Measurements from ENCODE around the gene RFX8. TPM values are rescaled to one million over a fixed set of nuclear protein-coding genes. Genes with fewer than 3 reads are reported as not detected.

The RFX8 gene
- polyA plus RNA-seq, 6 donors from 2014 or later: not detected

DNA sequence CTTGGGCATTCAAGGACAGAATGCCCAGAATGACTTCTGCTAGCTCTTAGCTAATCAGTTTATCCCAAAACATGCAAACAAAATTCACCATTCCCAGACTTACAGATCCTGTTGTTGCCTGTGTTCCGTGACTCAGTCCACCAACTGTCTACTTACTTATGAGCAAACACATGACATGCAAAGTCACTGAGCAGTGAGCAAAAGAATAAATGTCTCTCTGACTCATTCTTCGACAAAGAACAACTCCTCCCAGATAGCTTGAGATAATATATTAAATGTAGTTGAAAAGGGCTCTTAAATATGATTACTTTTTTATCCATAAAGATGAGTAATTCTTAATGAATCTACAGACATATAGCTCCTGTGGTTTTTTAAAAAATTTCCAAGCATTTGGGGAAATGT, 78.6 kb downstream of the RFX8 start:
- peaks cover 25 to 26% (median 26%) of the 10 kb centered on the region in 3 donors for H3K4me1 Mint-ChIP-seq
- ATAC-seq (ENCODE audit: low read depth in 2 of 2) (no peak), DNase-seq (no peak)
- H3K36me3 Mint-ChIP-seq: no peaks in the 10 kb centered on the region
- peaks cover 0 to 2% (median 0%) of the 10 kb centered on the region in 7 donors for H3K9me3 Mint-ChIP-seq
- peaks cover 11 to 27% (median 16%) of the 10 kb centered on the region in 3 donors for H3K27me3 Mint-ChIP-seq
- no peak overlapping the region for H3K4me3 Mint-ChIP-seq
- no peak overlapping the region for H3K27ac Mint-ChIP-seq

DNA sequence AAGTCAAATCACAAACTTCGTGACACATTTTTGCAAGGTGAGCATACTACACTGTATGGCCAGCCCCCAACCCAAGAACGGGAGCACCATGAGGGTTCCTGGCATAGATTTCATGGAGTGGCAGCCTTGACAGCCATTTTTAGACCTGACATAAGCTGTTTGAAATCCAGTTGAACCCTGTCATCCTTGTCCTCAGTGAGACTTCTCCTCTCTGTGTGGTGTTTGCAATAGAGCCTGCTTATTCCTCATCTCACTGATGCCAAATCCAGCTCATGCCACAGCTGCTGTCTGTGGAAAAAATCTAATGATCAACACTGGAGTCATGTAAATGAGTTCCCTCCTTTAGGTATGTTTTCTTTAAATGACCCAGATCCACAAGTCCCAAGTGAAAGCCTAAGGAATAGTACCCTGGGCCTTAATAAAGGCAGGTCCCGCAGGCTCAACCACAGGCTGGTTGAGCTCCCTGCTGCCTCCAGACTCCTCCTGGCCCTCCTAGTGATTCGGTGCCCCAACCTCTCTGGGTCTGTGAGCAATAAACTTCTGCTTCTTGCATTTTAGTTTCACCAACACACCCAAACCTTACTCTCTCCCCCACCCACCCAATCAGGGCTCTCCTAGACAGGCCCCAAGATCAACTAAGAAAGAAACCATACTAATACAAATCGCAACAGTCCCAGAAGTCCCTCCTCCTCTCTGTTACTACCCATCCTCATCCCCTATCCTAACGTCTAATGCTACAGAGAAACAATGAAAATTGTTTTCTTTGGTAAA, 79.2 kb downstream of the RFX8 start:
- Mint-ChIP-seq H3K27ac (no peak overlapping the region), H3K4me3 (no peak overlapping the region), H3K9me3 (peaks cover 0 to 2% (median 0%) of the 10 kb centered on the region in 7 donors), H3K4me1 (peaks cover 19 to 21% (median 20%) of the 10 kb centered on the region in 3 donors), H3K36me3 (no peaks in the 10 kb centered on the region), H3K27me3 (peaks cover 11 to 29% (median 17%) of the 10 kb centered on the region in 3 donors)
- no peak for ATAC-seq (ENCODE audit: low read depth in 2 of 2)
- DNase-seq: no peak

DNA sequence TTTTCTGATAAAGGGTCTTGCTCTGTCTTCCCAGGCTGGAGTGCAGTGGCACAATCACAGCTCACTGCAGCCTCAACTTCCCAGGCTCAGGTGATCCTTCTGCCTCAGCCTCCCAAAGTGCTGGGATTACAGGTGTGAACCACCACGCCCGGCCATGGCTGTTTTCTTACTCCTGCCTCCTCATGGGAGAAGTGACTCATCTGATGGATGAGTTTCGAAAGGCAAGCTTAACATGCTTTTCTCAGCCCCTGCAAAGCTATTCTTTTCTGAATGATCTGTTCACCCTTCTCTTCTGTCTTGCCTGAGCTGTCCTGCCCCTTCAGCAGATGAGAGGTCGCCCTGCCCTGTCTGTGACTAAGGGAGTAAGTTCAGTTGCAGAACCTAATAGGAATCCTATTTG, 86.7 kb downstream of the RFX8 start:
- Mint-ChIP-seq H3K27me3 (peaks cover 61 to 78% (median 70%) of the 10 kb centered on the region in 3 donors), H3K4me3 (peak overlapping the region in 6 of 8 donors; percentile 58 to 77 (median 68)), H3K9me3 (peaks cover 0 to 2% (median 0%) of the 10 kb centered on the region in 7 donors), H3K27ac (no peak overlapping the region), H3K36me3 (peaks cover 0 to 6% of the 10 kb centered on the region in 2 donors), H3K4me1 (peaks cover 4 to 16% (median 6%) of the 10 kb centered on the region in 3 donors)
- ATAC-seq (ENCODE audit: low read depth in 2 of 2) (no peak), DNase-seq (no peak)

DNA sequence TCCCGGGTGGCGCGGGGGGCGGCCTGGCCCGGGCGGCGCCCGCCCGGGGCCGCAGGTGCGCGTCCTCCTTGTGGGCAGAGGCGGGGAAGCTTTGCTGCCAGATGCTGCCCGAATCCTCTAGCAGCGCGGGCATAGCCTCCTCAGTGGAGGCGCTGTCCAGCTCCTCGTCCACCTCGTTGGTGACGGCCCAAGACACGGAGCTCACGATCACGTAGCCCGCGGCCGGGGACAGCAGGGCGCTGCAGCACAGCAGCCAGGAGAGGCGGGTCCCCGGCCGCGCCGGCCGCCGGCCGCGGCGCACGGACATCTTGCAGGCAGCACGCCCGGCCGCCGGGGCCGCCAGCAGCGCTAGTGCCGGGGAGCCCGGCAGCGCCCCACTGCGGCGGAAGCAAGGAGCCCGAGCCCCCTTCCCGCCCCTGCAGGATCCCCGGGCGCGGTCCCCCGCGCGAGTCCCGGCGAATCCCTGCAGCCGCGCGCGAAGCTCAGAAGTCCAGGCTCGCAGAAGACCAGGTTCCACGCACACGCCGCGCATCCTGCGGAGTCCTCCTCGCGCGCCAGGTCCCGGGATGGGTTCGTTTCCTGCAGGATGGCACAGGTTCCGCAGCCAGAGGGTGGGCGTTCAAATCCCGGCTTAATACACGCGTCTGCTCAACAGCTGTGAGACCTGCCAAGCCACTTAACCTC, 87.6 kb downstream of the RFX8 start, which contains the start of gene CREG2:
Gene CREG2, minus strand, starts transcription at position 353 of the 684 bp plus-strand sequence. Its CDS starts 46 bp downstream, at position 307.
- peaks cover 0 to under 1% (median 0%) of the 10 kb centered on the region in 7 donors for H3K9me3 Mint-ChIP-seq
- DNase-seq: peak; percentile 43
- peak; percentile 89 to 94 for ATAC-seq (ENCODE audit: low read depth in 2 of 2)
- peaks cover 63 to 81% (median 75%) of the 10 kb centered on the region in 3 donors for H3K27me3 Mint-ChIP-seq
- no peak within 1 kb of the TSS for H3K27ac Mint-ChIP-seq
- H3K36me3 Mint-ChIP-seq: peaks cover 0 to 6% of the 10 kb centered on the region in 2 donors
- H3K4me1 Mint-ChIP-seq: peaks cover 4 to 16% (median 6%) of the 10 kb centered on the region in 3 donors
- peak within 1 kb of the TSS; percentile 60 to 86 (median 76) for H3K4me3 Mint-ChIP-seq

DNA sequence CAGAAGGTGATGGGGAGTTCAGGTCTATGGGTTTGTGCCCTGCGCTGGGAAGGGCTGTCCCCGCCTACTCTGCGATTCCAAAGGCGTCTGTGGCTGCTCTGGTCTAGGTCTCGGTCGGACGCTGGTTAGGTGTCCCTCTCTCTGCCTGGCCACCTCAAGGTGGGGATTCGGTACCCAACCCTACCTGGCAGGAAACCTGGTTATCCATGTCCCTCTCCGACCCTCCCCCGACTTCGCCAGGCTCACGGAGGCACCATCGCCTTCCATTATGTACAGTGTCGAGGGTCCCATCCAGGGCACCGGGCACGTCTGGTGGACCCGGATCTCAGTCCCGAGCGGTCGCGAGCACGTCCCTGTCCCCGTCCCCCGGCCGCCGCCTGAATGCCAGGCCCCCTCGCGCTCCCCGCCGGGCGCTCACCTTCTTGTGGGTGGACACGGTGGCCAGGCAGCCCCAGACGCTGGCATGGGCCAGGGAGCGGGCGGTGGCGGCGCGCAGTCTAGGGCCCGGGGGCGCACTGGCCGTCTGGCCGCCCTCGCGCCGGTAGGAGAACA, 88.2 kb downstream of the RFX8 start:
- Mint-ChIP-seq H3K9me3 (no peaks in the 10 kb centered on the region), H3K27ac (no peak overlapping the region), H3K27me3 (peaks cover 57 to 78% (median 74%) of the 10 kb centered on the region in 3 donors), H3K4me3 (peak overlapping the region; percentile 26 to 77 (median 60)), H3K36me3 (peaks cover 0 to 6% of the 10 kb centered on the region in 2 donors), H3K4me1 (peaks cover 4 to 16% (median 6%) of the 10 kb centered on the region in 3 donors)
- ATAC-seq (ENCODE audit: low read depth in 2 of 2) (peak; percentile 15 to 28), DNase-seq (no peak)

DNA sequence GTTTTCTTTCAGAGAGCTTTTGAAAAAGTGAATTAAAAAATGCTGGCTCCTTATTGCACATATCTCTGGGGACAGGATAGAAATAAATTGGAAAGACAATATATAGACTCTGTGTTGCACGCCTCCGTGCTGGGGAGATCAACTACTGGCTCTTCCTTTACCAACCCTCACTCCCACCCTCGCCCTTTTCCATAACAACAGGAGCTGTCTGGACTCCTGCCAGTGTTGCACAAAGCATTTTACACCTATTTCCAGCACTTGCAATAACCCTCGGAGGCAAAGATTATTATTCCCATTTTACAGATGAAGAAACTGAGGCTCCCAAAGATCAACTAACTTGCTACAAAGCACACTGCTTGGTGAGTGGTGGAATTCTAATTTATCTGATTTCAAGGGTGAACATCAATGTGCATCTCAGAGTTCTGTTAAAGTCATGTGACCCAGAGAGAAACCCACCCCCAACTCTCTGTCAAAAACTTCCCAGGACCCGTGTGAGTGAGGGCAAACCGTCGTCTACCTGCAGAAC, 91.8 kb downstream of the RFX8 start:
- ATAC-seq (ENCODE audit: low read depth in 2 of 2): no peak
- no peak overlapping the region for H3K4me3 Mint-ChIP-seq
- no peak for DNase-seq
- peaks cover 4 to 13% (median 6%) of the 10 kb centered on the region in 3 donors for H3K4me1 Mint-ChIP-seq
- peaks cover 40 to 56% (median 54%) of the 10 kb centered on the region in 3 donors for H3K27me3 Mint-ChIP-seq
- H3K36me3 Mint-ChIP-seq: no peaks in the 10 kb centered on the region
- H3K9me3 Mint-ChIP-seq: no peaks in the 10 kb centered on the region
- no peak overlapping the region for H3K27ac Mint-ChIP-seq

DNA sequence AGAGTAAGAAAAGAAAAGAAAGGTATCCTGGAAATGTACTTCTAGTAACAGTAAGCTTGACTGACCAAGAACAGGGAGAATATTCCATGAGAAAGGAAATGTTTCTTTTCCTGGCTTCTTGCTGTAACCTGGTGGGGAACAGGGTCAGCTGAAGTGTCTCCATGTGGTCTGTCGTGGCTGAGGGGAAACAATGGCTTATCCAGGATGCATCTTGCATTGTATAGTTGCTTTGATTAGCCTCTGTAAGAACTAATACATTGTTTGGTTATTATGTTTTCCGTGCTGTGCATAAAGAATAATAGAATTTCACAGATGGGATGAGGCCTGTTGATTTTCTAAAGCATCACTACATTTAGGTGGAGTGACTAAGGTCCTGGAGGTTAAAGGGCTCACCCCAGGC, 92.5 kb downstream of the RFX8 start:
- H3K9me3 Mint-ChIP-seq: no peaks in the 10 kb centered on the region
- H3K27me3 Mint-ChIP-seq: peaks cover 35 to 50% (median 49%) of the 10 kb centered on the region in 3 donors
- DNase-seq (no peak), ATAC-seq (ENCODE audit: low read depth in 2 of 2) (no peak)
- no peak overlapping the region for H3K27ac Mint-ChIP-seq
- H3K4me3 Mint-ChIP-seq: no peak overlapping the region
- no peaks in the 10 kb centered on the region for H3K36me3 Mint-ChIP-seq
- H3K4me1 Mint-ChIP-seq: peaks cover under 1 to 7% (median 6%) of the 10 kb centered on the region in 3 donors

DNA sequence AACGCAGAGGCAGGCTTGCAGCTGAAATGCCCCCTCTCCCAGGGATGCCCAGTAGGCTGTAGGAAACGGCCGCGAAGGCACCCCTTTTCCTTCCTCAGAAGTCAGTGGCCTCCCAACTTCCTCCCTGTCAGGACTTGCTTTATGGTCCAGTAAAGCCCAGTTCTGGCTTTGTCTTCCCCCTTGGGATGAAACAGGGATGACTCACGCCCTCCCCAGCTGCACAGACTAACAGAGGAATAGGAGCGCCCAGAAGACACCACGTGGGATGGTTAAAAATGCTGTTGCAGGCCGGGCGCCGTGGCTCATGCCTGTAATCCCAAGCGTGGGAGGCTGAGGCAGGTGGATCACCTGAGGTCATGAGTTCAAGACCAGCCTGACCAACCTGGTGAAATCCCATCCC, 94.5 kb downstream of the RFX8 start:
- no peak for DNase-seq
- Mint-ChIP-seq H3K9me3 (no peaks in the 10 kb centered on the region), H3K4me1 (no peaks in the 10 kb centered on the region), H3K36me3 (no peaks in the 10 kb centered on the region), H3K27ac (no peak overlapping the region), H3K4me3 (no peak overlapping the region), H3K27me3 (peaks cover 21 to 36% (median 34%) of the 10 kb centered on the region in 3 donors)
- ATAC-seq (ENCODE audit: low read depth in 2 of 2): no peak

DNA sequence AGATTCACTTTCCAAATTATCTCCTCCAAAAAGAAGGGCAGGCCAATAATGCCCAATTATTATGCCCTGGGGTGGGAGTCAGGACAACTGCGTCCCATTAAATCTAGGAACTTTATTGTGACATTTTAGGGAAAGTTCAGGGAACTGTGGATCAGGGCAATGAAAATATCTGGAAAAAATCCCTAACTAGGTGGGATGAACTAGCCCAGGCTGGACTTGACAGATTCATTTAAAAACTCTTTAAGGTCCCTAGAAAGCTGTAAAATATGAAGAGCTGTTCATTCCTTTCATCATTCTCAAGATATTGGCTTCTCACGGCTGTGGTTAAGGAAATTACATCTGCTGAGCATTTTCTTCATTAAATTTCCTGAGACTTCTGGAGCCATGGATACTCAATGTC, 95.8 kb downstream of the RFX8 start:
- ATAC-seq (ENCODE audit: low read depth in 2 of 2): no peak
- no peaks in the 10 kb centered on the region for H3K4me1 Mint-ChIP-seq
- peaks cover 11 to 23% (median 21%) of the 10 kb centered on the region in 3 donors for H3K27me3 Mint-ChIP-seq
- H3K27ac Mint-ChIP-seq: no peak overlapping the region
- H3K9me3 Mint-ChIP-seq: peaks cover 0 to 1% (median 0%) of the 10 kb centered on the region in 7 donors
- no peak for DNase-seq
- no peak overlapping the region for H3K4me3 Mint-ChIP-seq
- no peaks in the 10 kb centered on the region for H3K36me3 Mint-ChIP-seq

DNA sequence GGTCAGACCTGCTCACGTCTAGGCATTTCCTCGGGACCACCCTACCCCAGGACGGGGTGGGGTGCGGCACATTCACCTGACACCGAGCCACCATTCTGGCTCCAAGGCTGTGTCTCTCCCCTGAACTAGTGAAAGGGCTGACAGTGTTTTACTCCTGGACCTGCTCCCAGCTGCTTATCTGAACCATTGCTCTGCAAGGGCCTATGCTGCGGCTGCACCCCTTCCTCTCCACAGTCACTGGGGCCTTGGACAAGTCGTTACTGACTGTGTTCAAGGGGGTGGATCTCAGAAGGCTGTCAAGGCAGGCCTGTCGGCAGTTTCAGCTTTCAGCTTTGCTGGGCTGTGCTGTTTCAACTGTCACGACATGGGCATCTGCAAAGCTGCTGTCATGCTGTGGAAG, 99.3 kb downstream of the RFX8 start:
- Mint-ChIP-seq H3K9me3 (peaks cover 4 to 23% (median 13%) of the 10 kb centered on the region in 7 donors), H3K4me1 (no peaks in the 10 kb centered on the region), H3K4me3 (no peak overlapping the region), H3K36me3 (peaks cover 0 to 5% of the 10 kb centered on the region in 2 donors), H3K27ac (no peak overlapping the region), H3K27me3 (no peaks in the 10 kb centered on the region)
- ATAC-seq (ENCODE audit: low read depth in 2 of 2) (no peak), DNase-seq (no peak)

DNA sequence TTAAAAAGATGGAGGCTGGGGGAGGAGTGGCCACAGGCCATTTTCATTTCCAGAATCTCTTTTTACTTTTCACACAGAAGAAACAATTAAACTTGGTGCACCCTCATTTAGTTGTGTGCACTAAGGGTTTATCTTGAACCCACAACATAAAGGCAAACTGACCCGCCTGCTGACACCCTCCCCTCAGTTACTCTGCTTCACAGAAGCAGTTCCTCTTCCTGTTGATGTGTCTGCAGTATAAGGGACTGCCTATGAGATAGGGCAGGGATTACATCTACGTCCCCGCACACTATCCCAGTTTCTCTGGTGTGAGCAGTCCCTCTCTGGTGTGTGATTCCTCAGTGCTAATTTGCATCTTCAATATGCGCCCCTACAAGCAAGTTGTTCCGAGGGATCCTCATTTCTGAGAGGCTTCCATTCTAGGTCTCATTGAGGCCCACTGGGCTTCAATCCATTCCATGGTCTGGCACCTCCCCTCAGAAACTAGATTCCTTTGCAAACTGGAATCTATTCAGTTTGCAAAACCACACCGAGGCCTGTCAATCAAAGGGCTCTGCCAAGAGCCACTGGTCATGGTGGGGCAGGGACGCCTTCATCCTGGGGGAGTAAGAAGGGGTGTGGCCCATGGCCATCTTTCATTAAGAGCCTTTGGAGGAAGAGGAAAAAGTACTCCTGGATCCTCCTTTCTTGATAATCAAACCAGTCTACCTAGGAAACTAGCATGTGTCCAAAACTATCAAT, 99.9 kb downstream of the RFX8 start:
- Mint-ChIP-seq H3K4me3 (no peak overlapping the region), H3K9me3 (peaks cover 4 to 23% (median 13%) of the 10 kb centered on the region in 7 donors), H3K36me3 (peaks cover 0 to 5% of the 10 kb centered on the region in 2 donors), H3K27me3 (no peaks in the 10 kb centered on the region), H3K4me1 (no peaks in the 10 kb centered on the region), H3K27ac (no peak overlapping the region)
- DNase-seq (no peak), ATAC-seq (ENCODE audit: low read depth in 2 of 2) (no peak)

DNA sequence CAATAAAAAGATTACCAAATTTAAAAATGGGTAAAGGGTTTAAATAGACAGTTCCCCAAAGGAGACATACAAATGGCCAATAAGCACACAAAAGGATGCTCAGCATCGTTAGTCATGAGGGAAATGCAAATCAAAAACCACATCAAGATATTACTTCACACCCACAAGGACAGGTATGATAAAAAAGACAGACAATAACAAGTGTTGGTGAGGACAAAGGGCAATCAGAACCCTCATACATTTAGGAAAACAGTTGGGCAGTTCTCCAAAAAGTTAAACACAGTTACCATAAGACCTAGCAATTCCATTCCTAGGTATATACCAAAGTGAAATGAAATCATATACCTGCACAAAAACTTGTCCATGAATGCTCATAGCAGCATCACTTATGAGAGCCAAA, 102.1 kb downstream of the RFX8 start:
- ATAC-seq (ENCODE audit: low read depth in 2 of 2): no peak
- no peak overlapping the region for H3K4me3 Mint-ChIP-seq
- DNase-seq: no peak
- peaks cover 0 to 8% (median 3%) of the 10 kb centered on the region in 3 donors for H3K27me3 Mint-ChIP-seq
- H3K27ac Mint-ChIP-seq: peak overlapping the region in 1 of 6 donors; percentile 64
- peaks cover 4 to 23% (median 13%) of the 10 kb centered on the region in 7 donors for H3K9me3 Mint-ChIP-seq
- H3K36me3 Mint-ChIP-seq: peaks cover 0 to 5% of the 10 kb centered on the region in 2 donors
- no peaks in the 10 kb centered on the region for H3K4me1 Mint-ChIP-seq

All from naive B cell (primary cell).